PC-3 (cell line): ENCODE measurements around the gene MRPL37. TPM values are rescaled to one million over a fixed set of nuclear protein-coding genes. Genes with fewer than 3 reads are reported as not detected.
"Not testable (repeated sequence)": the region's sequence is repeated elsewhere in the genome, so short reads cannot be mapped to it uniquely, and the experiment has no call there.

Source experiments
- ATAC-seq: fragments of 200-7000 bp; cut with Tn5 transposase; 2 replicates; pipeline ENCODE4 v1.9.1; 2020; ENCODE audit warnings: mild to moderate bottlenecking, moderate library complexity
- BruUV-seq: library from RNA; stranded (reverse); fragments of 400-500 nt; replicated peaks from 2 replicates; lab custom pipeline; 2021; lab: Mats Ljungman, UMichigan
- CTCF ChIA-PET: fragments of 300-600 bp; sonication (Branson Sonifier 250); formaldehyde crosslinking; loops from one replicate; lab custom pipeline; 2022; ENCODE audit warnings: antibody characterized with exemption; lab: Charles Lee
- POLR2A ChIA-PET: fragments of 300-600 bp; sonication (Branson Sonifier 250); formaldehyde crosslinking; loops from one replicate; lab custom pipeline; 2022; ENCODE audit warnings: antibody characterized with exemption; ENCODE audit not compliant: unreplicated experiment; lab: Charles Lee
- DNase-seq: peaks from one replicate; pipeline ENCODE4 v3.0.0-alpha.2; 2015
- H2AFZ ChIP-seq: fragments of 300-600 bp; sonication (generic); 2 replicates; pipeline ENCODE4 v1.6.0; 2016; ENCODE audit warnings: antibody characterized with exemption, low read length
- H3F3A ChIP-seq: fragments of 300-600 bp; sonication (generic); one replicate; pipeline ENCODE4 v1.6.0; 2017; ENCODE audit warnings: antibody characterized with exemption, low read length, control low read depth, mild to moderate bottlenecking; ENCODE audit not compliant: unreplicated experiment
- H3K27ac ChIP-seq: fragments of 300-600 bp; sonication (generic); 2 replicates; pipeline ENCODE4 v1.5.1; 2016; ENCODE audit warnings: mild to moderate bottlenecking, low read length
- H3K27me3 ChIP-seq: fragments of 300-600 bp; sonication (generic); 2 replicates; pipeline ENCODE4 v1.6.1; 2016; ENCODE audit warnings: low read length, mixed read lengths
- H3K36me3 ChIP-seq: fragments of 300-600 bp; sonication (generic); 2 replicates; pipeline ENCODE4 v1.6.1; 2016; ENCODE audit warnings: low read depth, mixed run types, low read length, mixed read lengths
- H3K4me1 ChIP-seq: fragments of 300-600 bp; sonication (generic); 2 replicates; pipeline ENCODE4 v1.5.1; 2016; ENCODE audit warnings: low read length; ENCODE audit not compliant: insufficient read depth
- H3K4me2 ChIP-seq: fragments of 300-600 bp; sonication (generic); 2 replicates; pipeline ENCODE4 v1.6.0; 2016; ENCODE audit warnings: low read length
- H3K4me3 ChIP-seq: fragments of 300-600 bp; sonication (generic); 2 replicates; pipeline ENCODE4 v1.5.1; 2016; ENCODE audit warnings: mild to moderate bottlenecking, low read length, mixed read lengths
- H3K79me2 ChIP-seq: fragments of 300-600 bp; sonication (generic); 2 replicates; pipeline ENCODE4 v1.6.1; 2017; ENCODE audit warnings: low read length, mixed read lengths
- H3K9ac ChIP-seq: fragments of 300-600 bp; sonication (generic); 2 replicates; pipeline ENCODE4 v1.6.0; 2016; ENCODE audit warnings: mild to moderate bottlenecking, low read length
- H3K9me2 ChIP-seq: fragments of 300-600 bp; sonication (generic); replicated peaks from 2 replicates; pipeline ENCODE4 v1.6.1; 2016; ENCODE audit warnings: mixed run types, low read length, mixed read lengths
- H3K9me3 ChIP-seq: fragments of 300-600 bp; sonication (generic); 2 replicates; pipeline ENCODE4 v1.6.1; 2016; ENCODE audit warnings: low read length, mixed read lengths
- H4K20me1 ChIP-seq: fragments of 300-600 bp; sonication (generic); 2 replicates; pipeline ENCODE4 v1.6.1; 2016; ENCODE audit warnings: low read length, mixed read lengths
- CTCF ChIP-seq: fragments of 300-600 bp; sonication (generic); conservative IDR thresholded peaks from 2 replicates; pipeline ENCODE4 v1.5.1; 2017; ENCODE audit warnings: antibody characterized with exemption, low read depth, mild to moderate bottlenecking, low read length
- EZH2 ChIP-seq: fragments of 300-600 bp; sonication (generic); IDR thresholded peaks from one replicate; pipeline ENCODE4 v1.6.1; 2017; ENCODE audit warnings: antibody characterized with exemption, mild to moderate bottlenecking, low read length; ENCODE audit not compliant: unreplicated experiment
- EZH2phosphoT487 ChIP-seq: fragments of 300-600 bp; sonication (generic); IDR thresholded peaks from 2 replicates; pipeline ENCODE4 v1.6.1; 2018; ENCODE audit warnings: mild to moderate bottlenecking, antibody characterized with exemption, low read length, borderline replicate concordance
- intact Hi-C: fragments of 100-400 bp; cut with micrococcal nuclease; formaldehyde crosslinking; loops from 2 replicates; pipeline ENCODE4 v1.9.0; 2023
- total RNA-seq: library from RNA; depleted of rRNA; stranded (reverse); fragments of >200 nt; gene quantifications from 2 replicates; pipeline ENCODE4 v1.2.3, GENCODE V29; 2014

Gene MRPL37
- total RNA-seq, 1 experiment from 2014 or later = 191 TPM

- Histone ChIP-seq H4K20me1 (no peaks in the 10 kb centered on the region), H3K9me2 (no peaks in the 10 kb centered on the region), H3K27me3 (no peaks in the 10 kb centered on the region), H3K4me2 (no peak overlapping the region), H3K4me1 (peaks cover 11% of the 10 kb centered on the region; the same call in 1 of the 2 replicates), H3K79me2 (no peaks in the 10 kb centered on the region), H3K9ac (no peak overlapping the region), H3K4me3 (no peak overlapping the region), H2AFZ (no peak overlapping the region), H3F3A (no peaks in the 10 kb centered on the region), H3K27ac (no peak overlapping the region), H3K36me3 (no peaks in the 10 kb centered on the region), H3K9me3 (no peaks in the 10 kb centered on the region)
- intact Hi-C loops = no loop called here
- DNase-seq (no peak), ATAC-seq (no peak)
- ChIA-PET CTCF (no interaction called here), POLR2A (no interaction called here)
- TF ChIP-seq EZH2phosphoT487 (no peak), EZH2 (no peak), CTCF (no peak)
- no TSS peak for BruUV-seq
Observed at GRCh38 chr1:54163051-54163450, 36.9 kb upstream of the MRPL37 start.

- Histone ChIP-seq H3K4me2 (no peak overlapping the region), H3F3A (no peaks in the 10 kb centered on the region), H3K9me2 (no peaks in the 10 kb centered on the region), H3K27me3 (no peaks in the 10 kb centered on the region), H3K4me1 (peaks cover 6% of the 10 kb centered on the region; the same call in 1 of the 2 replicates), H2AFZ (no peak overlapping the region), H3K36me3 (no peaks in the 10 kb centered on the region), H4K20me1 (no peaks in the 10 kb centered on the region), H3K79me2 (no peaks in the 10 kb centered on the region), H3K9me3 (no peaks in the 10 kb centered on the region), H3K9ac (no peak overlapping the region), H3K27ac (no peak overlapping the region), H3K4me3 (no peak overlapping the region)
- TF ChIP-seq EZH2 = no peak
- ChIA-PET POLR2A (no interaction called here), CTCF (interaction anchor here (0.7 kb wide), 1 partner anchor 332 kb away, joined by 4 read pairs; no protein-coding TSS in a partner anchor)
- no TSS peak for BruUV-seq
- intact Hi-C loops = no loop called here
- DNase-seq = no peak
- ATAC-seq = no peak
Observed at GRCh38 chr1:54163573-54163972, 36.4 kb upstream of the MRPL37 start.

- Histone ChIP-seq H3K27me3 (no peaks in the 10 kb centered on the region), H3K27ac (no peak overlapping the region), H3K9ac (no peak overlapping the region), H3K9me3 (no peaks in the 10 kb centered on the region), H3K9me2 (no peaks in the 10 kb centered on the region), H3K79me2 (no peaks in the 10 kb centered on the region), H4K20me1 (no peaks in the 10 kb centered on the region), H3K4me3 (no peak overlapping the region), H3K4me2 (no peak overlapping the region), H3K36me3 (no peaks in the 10 kb centered on the region), H3K4me1 (peaks cover 6% of the 10 kb centered on the region; the same call in 1 of the 2 replicates), H3F3A (no peaks in the 10 kb centered on the region), H2AFZ (no peak overlapping the region)
- intact Hi-C loops = no loop called here
- ATAC-seq = no peak
- POLR2A ChIA-PET = no interaction called here
- TF ChIP-seq CTCF (no peak), EZH2phosphoT487 (no peak), EZH2 (no peak)
- CTCF ChIA-PET = no interaction called here
- no TSS peak for BruUV-seq
- no peak for DNase-seq
Observed at GRCh38 chr1:54165146-54165545, 34.8 kb upstream of the MRPL37 start.

- H3K9ac ChIP-seq, H3K9me2 ChIP-seq, H3K27ac ChIP-seq, H3K4me2 ChIP-seq, H3K36me3 ChIP-seq, H2AFZ ChIP-seq, CTCF ChIA-PET, ATAC-seq, H4K20me1 ChIP-seq, BruUV-seq, H3K4me1 ChIP-seq, POLR2A ChIA-PET, H3F3A ChIP-seq, H3K27me3 ChIP-seq, H3K4me3 ChIP-seq, intact Hi-C loops, H3K79me2 ChIP-seq, H3K9me3 ChIP-seq, DNase-seq: not testable (repeated sequence)
Observed at GRCh38 chr1:54166357-54166756, 33.6 kb upstream of the MRPL37 start.
